Kasumi-1 (cell line): ENCODE measurements around the gene PLEKHH1.
"Not testable (repeated sequence)": the region's sequence is repeated elsewhere in the genome, so short reads cannot be mapped to it uniquely, and the experiment has no call there.

Experiments used
- DNase-seq, 2 experiments: peaks; one replicate each; lab custom pipeline; 2025; lab: John Stamatoyannopoulos, UW

The PLEKHH1 gene

DNA sequence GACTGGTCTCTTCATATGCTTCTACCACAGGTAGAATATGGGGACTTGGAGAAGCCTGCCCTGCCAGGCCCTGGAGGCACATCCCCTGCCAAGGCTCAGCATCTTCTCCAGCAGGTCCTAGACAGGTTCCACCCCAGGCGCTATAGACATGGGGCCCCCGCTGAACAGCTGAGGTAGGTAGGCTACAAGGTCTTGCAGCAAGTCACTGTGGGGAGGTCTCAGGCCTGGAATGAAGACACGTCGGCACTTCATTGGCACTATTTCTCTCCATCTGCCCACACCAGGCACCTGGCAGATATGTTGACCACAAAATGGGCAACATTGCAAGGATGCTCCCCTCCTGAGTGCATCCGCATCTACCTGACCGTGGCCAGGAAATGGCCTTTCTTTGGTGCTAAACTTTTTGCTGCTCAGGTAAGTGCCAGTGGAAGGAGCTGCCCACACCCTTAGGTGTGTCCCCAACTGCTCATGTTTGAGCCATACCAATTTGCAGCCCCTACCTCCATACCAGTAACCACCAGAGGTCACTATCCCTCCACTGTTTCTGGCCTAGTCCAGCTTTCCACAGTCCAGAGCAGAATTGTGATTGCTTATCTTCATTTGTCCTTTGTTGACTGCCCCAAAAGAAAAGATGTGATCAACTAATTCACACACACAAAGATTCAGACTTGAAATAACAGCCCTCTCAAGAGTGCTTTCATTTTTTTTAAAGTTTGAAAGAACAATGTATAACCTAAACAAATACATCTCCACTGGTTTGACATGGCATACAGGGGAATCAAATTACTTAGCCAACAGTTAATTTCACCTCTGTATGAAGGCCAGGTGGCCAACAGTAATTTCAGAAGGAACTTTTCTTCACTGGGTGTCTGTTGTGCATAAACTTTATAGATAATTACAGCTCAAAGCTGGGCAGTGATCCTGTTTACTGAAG lies 50.9 kb downstream of the PLEKHH1 start:
- DNase-seq, result peak; percentile 41 to 58

DNA sequence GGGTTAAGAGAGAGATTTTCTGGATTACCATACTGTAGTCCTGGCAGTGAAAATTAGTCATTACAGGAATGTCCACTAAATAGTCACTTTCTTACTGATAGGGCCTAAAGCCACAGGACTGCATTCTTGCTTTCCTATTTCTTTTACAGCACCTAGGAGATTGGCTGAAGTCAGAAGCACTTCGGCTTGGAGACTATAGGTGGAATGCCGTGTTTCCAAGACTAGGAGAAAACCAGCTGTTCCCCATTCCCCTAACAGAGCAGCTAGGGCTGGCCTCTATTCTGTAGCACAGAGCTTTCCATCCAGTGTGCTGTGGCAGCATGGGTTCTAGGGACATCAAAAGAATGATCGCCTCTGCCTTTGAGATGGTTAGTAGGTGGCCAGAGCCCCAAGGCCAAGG lies 51.9 kb downstream of the PLEKHH1 start:
- DNase-seq, result no peak

DNA sequence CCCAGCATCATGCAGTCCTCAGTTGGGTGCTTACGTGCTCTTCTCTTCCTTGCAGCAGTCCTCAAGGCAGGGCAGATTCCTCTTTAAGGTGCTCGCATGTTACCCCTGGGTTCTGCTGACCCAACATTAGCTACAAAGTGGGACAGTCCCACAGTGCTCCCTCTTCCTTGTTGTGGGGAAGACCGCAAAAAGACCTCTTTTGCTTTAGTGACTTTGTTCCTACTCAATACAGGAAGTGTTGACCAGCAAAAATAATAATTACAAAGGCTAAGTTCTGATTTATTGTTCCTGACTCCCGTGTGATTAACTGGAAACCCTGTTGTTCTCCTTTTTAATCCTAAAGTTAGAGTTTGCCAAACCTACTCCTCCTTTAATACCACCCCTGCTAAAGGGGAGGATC lies 53.3 kb downstream of the PLEKHH1 start:
- DNase-seq, result no peak

DNA sequence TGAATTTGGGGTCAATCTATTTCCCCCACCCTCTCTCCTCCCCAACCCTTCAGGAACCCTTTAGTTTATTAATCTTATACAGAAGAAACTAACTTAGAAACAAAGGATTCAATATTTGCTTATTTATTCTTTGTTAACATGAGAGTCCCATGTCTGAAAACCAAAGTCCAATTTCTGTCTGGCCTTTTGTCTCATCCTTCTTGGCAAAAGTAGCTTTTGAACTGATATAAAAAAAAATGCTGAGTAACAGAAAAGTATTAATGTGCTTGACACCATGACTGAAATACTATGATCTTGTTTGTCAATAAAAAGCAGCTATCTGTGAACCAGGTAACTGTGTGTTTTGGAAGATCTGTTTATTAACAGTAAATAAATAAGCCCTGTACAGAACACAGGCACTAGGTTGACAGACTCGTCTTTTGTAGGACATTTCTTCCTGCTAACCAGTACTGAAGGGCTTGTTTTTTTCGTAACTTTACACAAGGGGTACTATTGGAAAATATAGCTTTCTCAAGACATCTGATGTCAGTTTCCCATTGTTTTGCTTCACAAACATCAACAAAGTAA lies 56.2 kb downstream of the PLEKHH1 start:
- no peak for DNase-seq

DNA sequence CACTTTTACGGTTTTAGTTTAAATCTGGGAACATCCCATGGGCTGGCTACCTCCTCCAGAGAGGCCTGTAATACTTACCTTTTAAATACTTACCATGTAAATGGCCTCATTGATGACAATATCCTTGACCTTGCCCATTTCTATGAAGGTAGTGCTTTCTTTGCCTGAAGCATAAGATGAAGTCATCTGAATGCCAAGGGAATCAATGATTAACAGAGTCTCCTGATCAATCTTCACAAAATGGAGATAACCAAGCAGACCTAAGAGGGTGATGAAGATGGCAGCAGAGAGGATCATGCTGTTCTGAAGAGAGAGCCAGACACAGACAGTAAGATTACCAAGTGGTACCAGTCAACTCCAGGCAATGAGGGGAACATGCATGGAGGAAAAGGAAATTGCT lies 60.6 kb downstream of the PLEKHH1 start:
- not testable (repeated sequence) for DNase-seq

DNA sequence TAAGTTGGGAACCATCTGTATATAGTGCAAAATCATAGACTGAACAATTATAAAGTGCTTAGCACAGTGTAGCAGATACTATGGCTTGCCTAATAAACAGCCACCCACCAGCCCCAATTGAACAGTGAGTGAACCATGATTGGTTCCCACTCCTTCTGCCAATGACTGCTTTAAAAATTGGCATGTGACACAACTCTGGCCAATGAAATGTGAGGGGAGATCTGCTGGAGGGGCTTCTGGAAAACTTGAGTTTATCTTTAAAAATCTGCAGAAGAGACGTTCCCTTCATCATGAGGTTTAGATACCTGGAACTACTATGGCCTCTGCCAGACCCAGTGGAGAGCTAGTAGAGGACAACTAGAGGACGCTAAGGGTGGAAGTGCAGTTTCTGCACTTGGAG lies 62.3 kb downstream of the PLEKHH1 start:
- DNase-seq, result no peak

DNA sequence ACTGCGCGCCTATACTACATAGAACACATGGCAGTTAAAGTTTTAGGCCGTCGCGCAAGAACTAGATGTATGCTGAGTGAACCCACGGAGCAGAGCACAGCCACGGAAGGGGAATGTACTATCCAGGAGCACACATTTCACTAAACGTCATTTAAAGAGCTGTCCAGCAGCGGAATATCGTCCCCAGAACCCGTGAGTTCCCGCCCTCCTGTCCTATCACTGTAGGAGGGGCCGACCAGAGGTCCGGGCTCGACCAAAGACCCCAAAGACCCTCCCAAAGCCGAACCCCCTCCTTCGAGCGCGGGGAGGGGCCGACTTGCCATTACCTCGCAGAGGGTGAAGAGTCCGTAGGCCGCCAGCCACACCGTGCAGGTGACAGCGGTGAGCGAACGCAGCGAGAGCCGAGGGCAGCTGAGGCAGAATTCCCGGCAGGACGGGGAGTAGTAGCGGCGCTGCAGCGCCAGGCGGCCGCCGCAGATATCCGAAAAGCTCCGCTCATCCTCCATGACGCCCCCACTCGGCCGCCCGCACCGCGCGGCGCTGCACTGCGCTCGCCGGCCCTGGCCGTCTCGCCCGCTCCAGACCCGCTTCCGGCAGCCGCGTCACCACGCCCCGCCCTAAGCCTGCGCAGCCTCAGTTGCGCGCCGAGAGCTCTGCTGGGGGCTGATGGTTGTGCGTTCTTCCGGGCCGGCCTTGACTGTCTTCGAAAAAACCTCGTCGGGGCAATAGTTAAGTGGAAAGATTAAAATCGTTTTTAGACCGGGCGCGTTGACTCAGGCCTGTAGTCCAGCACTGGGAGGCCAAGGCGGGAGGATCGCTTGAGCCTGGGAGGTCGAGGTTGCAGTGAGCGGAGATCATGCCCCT lies 66.8 kb downstream of the PLEKHH1 start, which contains the start of gene PIGH:
Gene PIGH, minus strand, starts transcription at position 571 of the 864 bp plus-strand sequence. Its CDS starts 65 bp downstream, at position 506.
- DNase-seq, result peak; percentile 81 to 84

DNA sequence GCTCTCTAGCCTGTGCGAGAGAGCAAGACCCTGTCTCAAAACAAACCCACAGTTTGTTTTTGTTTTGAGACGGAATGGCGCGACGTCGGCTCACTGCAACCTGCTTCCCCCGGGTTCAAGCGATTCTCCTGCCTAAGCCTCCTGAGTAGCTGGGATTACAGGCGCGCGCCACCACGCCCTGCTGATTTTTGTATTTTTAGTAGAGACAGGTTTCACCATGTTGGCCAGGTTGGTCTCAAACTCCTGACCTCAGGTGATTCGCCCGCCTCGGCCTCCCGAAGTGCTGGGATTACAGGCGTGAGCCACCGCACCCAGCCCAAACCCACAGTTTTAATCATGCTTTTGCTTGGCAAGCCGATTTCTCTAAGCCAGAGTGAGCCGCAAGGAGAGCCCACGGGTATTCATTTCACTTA lies 67.5 kb downstream of the PLEKHH1 start:
- not testable (repeated sequence) for DNase-seq

DNA sequence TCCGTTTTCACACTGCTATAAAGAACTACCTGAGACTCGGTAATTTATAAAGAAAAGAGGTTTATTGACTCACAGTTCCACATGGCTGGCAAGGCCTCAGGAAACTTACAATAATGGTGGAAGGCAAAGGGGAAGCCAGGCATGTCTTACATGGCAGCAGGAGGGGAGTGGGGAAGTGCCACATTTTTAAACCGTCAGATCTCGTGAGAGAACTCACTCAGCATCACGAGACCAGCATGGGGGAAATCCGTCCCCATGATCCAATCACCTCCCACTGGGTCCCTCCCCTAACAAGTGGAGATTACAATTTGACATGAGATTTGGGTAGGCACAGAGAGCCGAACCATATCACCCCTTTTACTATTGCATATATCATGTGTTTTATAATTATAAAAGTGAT lies 69.0 kb downstream of the PLEKHH1 start:
- DNase-seq, result no peak

DNA sequence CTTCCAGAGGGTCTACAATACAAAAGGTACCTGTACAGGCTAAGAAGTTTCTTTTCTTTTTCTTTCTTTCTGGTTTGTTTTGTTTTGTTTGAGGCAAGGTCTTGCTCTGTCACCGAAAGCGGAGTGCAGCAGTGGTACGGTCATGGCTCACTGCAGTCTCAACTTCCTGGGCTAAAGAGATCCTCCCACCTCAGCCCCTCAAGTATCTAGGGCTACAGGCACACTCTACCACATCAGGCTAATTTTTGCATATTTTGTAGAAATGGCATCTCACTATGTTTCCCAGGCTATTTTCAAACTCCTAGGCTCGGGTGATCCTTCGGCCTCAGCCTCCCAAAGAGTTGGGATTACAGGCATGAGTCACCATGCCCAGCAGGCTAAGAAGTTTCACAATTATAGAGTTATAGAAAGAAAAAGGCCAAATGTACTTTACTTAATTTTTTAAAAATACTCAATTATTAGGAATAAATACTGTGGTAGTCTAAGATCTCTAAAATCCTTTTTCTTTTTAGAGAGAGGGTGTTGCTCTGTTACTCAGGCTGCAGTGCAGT lies 70.0 kb downstream of the PLEKHH1 start:
- DNase-seq, result no peak

DNA sequence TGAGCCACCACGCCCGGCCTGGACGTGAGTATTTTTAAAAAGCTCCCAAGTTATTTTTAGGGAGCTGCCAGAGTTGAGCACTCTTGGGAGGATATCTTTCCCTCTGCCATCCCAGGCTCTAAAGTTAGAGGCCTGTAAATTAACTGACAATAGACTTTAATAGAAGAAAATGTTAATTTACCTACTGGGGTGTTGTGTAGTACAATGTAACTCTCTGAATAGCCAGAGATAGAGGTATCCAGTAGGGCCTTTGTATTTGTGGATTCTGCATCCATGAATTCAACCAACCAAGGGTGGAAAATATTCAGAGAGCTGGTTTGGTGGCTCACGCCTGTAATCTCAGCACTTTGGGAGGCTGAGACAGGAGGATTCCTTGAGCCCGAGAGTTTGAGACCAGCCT lies 74.6 kb downstream of the PLEKHH1 start:
- DNase-seq, result no peak

DNA sequence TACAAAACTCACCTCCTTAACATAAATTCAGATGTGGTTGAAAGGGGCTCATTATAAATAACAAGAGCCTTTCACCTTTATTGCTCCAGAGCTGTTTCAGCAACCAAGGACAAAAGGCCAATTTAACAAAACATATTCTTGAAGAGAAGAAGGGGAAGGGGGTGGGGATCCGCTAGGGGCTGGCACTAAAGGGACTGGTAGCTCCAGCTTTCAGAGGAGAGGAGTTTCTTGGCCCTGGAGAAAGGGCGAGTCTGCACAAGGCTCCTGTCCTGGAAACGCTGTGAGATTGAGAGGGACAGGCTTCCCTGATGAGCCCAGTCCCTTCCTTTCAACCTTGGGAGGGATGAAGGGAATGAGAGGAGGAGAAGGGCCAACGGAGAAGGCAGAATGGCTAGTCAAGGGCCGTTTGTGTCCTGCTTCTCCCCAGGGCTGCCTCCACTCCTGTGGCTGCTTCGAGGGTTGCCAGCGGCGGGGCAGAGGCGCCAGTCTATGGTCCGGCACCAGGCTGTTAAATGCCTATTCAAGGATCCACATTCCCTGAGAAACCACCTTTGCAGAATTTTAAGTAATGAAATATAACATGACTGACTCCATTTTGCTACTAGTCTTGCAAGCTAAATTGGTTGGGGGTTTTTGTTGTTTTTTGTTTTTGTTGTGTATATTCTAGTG lies 76.7 kb downstream of the PLEKHH1 start:
- no peak for DNase-seq

DNA sequence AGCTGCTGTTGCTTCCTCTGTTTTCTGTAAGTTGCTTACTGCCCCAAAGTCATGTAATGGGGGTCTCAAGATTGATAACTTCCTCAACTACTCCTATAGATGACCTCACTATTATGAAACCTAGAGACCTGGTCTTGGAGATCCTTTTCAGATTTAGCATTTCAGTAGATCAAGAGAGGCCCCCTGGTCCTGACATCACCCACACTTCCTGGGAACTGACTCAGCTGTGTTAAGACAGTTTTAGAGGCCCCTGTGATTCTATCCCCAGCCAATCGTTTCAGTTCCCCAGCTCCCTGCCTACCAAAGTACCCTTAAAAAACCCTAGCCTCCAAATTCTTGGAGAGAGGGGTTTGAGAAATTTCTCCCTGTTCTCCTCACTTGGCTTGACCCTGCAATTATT lies 77.4 kb downstream of the PLEKHH1 start:
- no peak for DNase-seq

DNA sequence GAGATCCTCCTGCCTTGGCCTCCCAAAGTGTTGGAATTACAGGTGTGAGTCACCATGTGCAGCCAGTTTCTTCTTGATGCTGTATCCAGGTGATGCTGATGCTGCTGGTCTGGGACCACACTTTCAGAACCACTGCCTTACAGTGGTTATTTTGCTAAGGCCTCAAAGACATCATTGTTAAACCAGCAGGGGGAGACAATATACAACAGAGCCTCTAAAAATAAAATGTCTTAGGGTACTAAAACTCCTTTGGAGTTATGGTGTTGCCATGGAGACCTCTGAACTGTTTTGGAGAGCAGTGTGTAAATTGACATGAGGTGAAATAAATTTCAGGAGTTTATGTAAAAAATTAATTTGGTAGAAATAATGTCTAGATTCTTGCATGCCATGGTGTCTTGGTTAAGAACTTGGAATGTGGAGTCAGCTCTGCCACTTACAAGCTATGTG lies 85.5 kb downstream of the PLEKHH1 start:
- DNase-seq, result peak; percentile 88 to 94

DNA sequence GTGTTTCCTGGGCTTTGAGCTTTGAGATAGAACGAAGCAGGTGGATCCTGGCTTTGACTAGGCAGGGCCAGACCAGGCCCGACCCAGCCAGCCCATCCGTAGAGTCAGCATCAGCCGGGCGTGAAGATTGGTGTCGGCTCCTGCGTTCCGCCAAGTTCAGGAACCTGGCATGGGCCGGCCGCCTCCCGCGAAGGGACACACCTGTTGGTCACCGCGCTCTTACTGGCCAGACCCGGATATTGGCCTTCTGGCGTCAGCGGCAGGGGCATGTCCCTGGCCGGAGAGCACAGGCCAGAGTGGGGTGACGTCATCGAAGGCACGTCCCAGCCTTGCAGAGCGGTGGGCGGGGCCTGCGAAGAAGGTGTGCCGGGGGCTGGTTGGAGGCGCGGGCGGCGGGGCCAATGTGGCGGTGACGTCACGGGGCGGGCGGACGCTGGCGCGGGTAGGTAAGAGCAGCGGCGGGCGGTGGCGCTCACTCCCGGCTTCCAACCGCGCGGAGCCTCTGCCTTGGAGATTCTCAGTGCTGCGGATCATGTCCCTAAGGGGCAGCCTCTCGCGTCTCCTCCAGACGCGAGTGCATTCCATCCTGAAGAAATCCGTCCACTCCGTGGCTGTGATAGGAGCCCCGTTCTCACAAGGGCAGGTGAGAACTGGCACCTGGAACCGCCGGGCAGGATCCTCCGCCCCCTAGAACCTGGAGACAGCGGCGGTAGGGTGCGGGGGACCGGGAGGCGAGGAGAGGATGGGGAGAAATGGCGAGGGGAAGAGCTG lies 86.5 kb downstream of the PLEKHH1 start, which contains the start of gene ARG2:
Gene ARG2, plus strand, starts transcription at position 475 of the 771 bp plus-strand sequence. Its CDS starts 58 bp downstream, at position 533.
- peak; percentile 77 to 83 for DNase-seq

DNA sequence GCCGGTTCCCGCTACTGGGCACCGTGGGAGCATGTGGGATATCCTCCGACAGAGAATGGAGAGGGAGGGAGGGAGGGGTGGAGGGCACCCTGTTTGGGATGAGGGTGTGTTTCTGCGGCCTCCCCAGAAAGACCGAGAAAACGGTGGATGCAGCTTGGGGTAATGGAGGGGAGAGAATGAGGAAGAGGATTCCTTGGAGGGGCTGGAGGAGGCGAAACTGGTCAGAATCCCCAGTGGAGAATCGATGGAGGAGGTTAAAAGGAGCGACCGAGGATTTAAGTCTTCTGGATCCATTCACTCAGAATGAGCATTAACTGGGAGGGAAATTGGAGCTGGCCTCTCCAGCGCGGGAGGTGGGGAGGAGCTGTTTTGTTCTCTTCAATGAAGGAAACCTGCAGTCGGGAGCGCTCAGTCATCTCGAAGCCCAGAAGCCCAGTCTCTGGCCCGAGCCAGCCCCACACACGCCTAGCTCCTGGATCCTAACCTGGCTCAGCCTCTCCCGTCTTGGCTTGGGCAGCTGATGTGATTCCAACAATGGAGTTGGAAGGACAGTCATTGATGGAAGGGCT lies 87.2 kb downstream of the PLEKHH1 start:
- no peak for DNase-seq

DNA sequence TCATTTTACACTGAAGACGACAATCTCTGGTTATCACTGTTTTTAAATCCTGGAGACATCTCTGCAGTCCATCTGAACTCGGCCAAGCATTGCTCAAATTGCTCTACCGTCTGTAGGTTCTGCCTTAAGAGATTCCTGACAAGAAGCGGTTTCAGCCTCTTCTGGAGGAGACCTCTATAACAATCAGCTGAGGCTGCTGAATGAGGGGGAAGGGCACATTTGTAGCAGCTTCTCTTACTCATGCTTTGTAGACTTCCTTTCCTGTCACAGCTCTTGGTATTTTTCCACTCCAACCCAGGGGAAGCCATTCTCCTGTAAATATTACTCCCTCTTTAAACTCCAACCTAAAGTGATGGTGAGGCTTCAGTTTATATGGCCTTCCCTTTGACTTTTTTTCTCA lies 89.6 kb downstream of the PLEKHH1 start:
- peak; percentile 92 for DNase-seq

DNA sequence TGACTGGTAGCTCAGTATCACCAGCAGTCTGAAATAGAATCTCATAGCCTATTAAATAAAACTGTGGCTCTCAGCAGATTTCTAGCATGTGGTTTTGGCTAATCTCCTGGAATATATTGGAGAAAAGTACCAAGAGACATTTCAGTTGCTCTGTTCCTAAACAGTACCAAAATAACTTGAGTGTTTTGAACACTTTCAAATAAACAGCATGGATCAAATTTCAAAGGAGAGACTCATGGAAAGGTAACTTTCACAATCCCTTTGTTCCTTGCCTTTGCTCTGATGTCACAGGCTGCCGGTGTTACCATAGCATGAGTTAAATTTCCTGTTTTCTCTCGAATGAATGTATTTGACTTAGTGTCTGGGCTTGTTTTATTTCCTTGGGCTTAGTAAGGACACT lies 90.0 kb downstream of the PLEKHH1 start:
- peak in 1 of 2 experiments; percentile 33 for DNase-seq

DNA sequence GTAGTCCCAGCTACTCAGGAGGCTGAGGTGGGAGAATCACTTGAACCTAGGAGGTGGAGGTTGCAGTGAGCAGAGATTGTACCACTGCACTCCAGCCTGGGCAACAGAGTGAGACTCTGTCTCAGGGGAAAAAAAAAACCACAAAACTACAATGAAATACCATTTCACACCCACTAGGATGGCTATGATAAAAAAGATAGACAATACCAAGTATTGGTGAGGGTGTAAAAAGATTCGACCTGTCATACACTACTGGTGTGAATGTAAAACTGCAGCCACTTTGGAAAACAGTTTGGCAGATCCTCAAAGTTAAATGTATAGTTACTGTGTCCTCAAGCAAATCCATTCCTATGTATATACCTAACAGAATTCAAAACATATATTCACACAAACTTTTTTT lies 93.0 kb downstream of the PLEKHH1 start:
- not testable (repeated sequence) for DNase-seq

DNA sequence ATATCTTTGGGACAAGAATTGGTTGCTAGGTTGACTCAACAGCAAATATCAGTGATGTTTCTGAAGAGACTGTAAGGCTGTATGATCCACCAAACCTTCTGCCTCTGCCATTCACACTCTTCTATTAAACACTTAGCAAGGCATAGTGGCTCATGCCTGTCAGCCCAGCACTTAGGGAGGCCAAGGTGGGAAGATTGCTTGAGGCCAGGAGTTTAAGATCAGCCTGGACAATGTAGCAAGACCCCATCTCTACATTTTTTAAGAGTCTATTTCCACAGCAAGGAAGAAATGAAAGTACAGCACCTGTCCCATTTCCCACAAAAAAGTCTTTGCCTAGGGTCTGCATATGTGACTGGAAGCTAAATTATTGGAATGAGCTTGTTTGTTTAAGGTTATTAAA lies 94.4 kb downstream of the PLEKHH1 start:
- DNase-seq, result no peak
